HEK293 (cell line): Measurements from ENCODE around the gene ABCC9.

Source experiments
- BCL11A ChIP-seq: fragments of 450-650 bp; formaldehyde crosslinking; IDR thresholded peaks from 2 replicates; pipeline ENCODE4 v1.5.1; 2016; ENCODE audit warnings: low read depth, missing biosample characterization, missing genetic modification characterization
- GLIS1 ChIP-seq: fragments of 450-650 bp; formaldehyde crosslinking; IDR thresholded peaks from 2 replicates; pipeline ENCODE4 v1.5.1; 2016; ENCODE audit warnings: missing biosample characterization, missing genetic modification characterization
- HOXC10 ChIP-seq: sonication (generic); formaldehyde crosslinking; IDR thresholded peaks from 2 replicates; pipeline ENCODE4 v1.8.1; 2023; ENCODE audit warnings: mild to moderate bottlenecking, missing genetic modification reagents
- ZEB2 ChIP-seq: fragments of 450-650 bp; formaldehyde crosslinking; IDR thresholded peaks from 2 replicates; pipeline ENCODE4 v1.5.1; 2016; ENCODE audit warnings: missing biosample characterization, missing genetic modification characterization
- ZNF10 ChIP-seq: fragments of 450-650 bp; formaldehyde crosslinking; IDR thresholded peaks from 2 replicates; pipeline ENCODE4 v1.5.1; 2017; ENCODE audit warnings: missing biosample characterization, missing genetic modification characterization
- ZNF221 ChIP-seq: fragments of 450-650 bp; formaldehyde crosslinking; IDR thresholded peaks from 2 replicates; pipeline ENCODE4 v1.5.1; 2017; ENCODE audit warnings: missing biosample characterization, missing genetic modification characterization, borderline replicate concordance
- ZNF366 ChIP-seq: fragments of 450-650 bp; formaldehyde crosslinking; conservative IDR thresholded peaks from 2 replicates; pipeline ENCODE4 v1.5.1; 2016; ENCODE audit warnings: missing biosample characterization, missing genetic modification characterization
- ZSCAN23 ChIP-seq: fragments of 450-650 bp; formaldehyde crosslinking; IDR thresholded peaks from 2 replicates; pipeline ENCODE4 v1.5.1; 2016; ENCODE audit warnings: missing biosample characterization, missing genetic modification characterization
- TF ChIP-seq, protein P1 (sequence below): fragments of 450-650 bp; formaldehyde crosslinking; IDR thresholded peaks from 2 replicates; pipeline ENCODE4 v1.5.1; 2017; ENCODE audit warnings: missing biosample characterization, missing genetic modification characterization
- TF ChIP-seq, protein P2 (sequence below): fragments of 450-650 bp; formaldehyde crosslinking; IDR thresholded peaks from 2 replicates; pipeline ENCODE4 v1.5.1; 2016; ENCODE audit warnings: missing biosample characterization, missing genetic modification characterization
- TF ChIP-seq, protein P3 (sequence below): fragments of 450-650 bp; formaldehyde crosslinking; IDR thresholded peaks from 2 replicates; pipeline ENCODE4 v1.5.1; 2017; ENCODE audit warnings: missing biosample characterization, missing genetic modification characterization
- TF ChIP-seq, protein P4 (sequence below): fragments of 450-650 bp; formaldehyde crosslinking; conservative IDR thresholded peaks from 2 replicates; pipeline ENCODE4 v1.5.1; 2016; ENCODE audit warnings: low read depth, missing biosample characterization, missing genetic modification characterization

ABCC9 gene

DNA sequence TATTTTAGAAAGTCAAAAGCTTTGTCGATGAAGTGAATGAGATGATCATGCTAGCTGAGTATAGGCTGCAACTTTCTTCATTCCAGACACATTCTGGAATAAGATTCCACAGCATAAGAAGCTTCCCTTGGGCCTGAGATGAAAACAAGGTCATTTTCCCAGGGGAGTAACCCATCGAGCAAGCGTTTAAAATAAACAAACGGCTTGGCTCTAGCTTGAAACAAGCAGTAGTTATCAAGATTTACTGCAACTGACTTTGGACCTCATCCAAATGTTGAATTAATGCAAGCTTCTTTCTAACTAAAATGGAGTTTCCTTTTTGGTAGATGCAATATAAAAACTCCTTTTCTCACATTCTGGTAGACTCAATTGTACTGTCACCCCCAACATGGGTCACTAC, 189.7 kb downstream of the ABCC9 start (continued):
- TF ChIP-seq ZEB2 (tag by site-specific recombination), result 0 out of 2 replicates have a peak, but pooled peaks have one; percentile 30
- TF ChIP-seq, protein P1, sequence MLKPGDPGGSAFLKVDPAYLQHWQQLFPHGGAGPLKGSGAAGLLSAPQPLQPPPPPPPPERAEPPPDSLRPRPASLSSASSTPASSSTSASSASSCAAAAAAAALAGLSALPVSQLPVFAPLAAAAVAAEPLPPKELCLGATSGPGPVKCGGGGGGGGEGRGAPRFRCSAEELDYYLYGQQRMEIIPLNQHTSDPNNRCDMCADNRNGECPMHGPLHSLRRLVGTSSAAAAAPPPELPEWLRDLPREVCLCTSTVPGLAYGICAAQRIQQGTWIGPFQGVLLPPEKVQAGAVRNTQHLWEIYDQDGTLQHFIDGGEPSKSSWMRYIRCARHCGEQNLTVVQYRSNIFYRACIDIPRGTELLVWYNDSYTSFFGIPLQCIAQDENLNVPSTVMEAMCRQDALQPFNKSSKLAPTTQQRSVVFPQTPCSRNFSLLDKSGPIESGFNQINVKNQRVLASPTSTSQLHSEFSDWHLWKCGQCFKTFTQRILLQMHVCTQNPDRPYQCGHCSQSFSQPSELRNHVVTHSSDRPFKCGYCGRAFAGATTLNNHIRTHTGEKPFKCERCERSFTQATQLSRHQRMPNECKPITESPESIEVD (tag by site-specific recombination), result peak; percentile 90
- TF ChIP-seq, protein P2, sequence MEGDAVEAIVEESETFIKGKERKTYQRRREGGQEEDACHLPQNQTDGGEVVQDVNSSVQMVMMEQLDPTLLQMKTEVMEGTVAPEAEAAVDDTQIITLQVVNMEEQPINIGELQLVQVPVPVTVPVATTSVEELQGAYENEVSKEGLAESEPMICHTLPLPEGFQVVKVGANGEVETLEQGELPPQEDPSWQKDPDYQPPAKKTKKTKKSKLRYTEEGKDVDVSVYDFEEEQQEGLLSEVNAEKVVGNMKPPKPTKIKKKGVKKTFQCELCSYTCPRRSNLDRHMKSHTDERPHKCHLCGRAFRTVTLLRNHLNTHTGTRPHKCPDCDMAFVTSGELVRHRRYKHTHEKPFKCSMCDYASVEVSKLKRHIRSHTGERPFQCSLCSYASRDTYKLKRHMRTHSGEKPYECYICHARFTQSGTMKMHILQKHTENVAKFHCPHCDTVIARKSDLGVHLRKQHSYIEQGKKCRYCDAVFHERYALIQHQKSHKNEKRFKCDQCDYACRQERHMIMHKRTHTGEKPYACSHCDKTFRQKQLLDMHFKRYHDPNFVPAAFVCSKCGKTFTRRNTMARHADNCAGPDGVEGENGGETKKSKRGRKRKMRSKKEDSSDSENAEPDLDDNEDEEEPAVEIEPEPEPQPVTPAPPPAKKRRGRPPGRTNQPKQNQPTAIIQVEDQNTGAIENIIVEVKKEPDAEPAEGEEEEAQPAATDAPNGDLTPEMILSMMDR (tag by site-specific recombination), result no peak
- no peak for TF ChIP-seq BCL11A
- TF ChIP-seq, protein P3, sequence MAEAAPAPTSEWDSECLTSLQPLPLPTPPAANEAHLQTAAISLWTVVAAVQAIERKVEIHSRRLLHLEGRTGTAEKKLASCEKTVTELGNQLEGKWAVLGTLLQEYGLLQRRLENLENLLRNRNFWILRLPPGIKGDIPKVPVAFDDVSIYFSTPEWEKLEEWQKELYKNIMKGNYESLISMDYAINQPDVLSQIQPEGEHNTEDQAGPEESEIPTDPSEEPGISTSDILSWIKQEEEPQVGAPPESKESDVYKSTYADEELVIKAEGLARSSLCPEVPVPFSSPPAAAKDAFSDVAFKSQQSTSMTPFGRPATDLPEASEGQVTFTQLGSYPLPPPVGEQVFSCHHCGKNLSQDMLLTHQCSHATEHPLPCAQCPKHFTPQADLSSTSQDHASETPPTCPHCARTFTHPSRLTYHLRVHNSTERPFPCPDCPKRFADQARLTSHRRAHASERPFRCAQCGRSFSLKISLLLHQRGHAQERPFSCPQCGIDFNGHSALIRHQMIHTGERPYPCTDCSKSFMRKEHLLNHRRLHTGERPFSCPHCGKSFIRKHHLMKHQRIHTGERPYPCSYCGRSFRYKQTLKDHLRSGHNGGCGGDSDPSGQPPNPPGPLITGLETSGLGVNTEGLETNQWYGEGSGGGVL, result no peak
- TF ChIP-seq ZNF366 (tag by site-specific recombination), result 0 out of 2 replicates have a peak, but pooled peaks have one; percentile 14
- 0 out of 2 replicates have a peak, but pooled peaks have one; percentile 14 for TF ChIP-seq GLIS1 (tag by site-specific recombination)
- no peak for TF ChIP-seq ZNF10 (tag by site-specific recombination)
- no peak for TF ChIP-seq ZNF221
- TF ChIP-seq, protein P4, sequence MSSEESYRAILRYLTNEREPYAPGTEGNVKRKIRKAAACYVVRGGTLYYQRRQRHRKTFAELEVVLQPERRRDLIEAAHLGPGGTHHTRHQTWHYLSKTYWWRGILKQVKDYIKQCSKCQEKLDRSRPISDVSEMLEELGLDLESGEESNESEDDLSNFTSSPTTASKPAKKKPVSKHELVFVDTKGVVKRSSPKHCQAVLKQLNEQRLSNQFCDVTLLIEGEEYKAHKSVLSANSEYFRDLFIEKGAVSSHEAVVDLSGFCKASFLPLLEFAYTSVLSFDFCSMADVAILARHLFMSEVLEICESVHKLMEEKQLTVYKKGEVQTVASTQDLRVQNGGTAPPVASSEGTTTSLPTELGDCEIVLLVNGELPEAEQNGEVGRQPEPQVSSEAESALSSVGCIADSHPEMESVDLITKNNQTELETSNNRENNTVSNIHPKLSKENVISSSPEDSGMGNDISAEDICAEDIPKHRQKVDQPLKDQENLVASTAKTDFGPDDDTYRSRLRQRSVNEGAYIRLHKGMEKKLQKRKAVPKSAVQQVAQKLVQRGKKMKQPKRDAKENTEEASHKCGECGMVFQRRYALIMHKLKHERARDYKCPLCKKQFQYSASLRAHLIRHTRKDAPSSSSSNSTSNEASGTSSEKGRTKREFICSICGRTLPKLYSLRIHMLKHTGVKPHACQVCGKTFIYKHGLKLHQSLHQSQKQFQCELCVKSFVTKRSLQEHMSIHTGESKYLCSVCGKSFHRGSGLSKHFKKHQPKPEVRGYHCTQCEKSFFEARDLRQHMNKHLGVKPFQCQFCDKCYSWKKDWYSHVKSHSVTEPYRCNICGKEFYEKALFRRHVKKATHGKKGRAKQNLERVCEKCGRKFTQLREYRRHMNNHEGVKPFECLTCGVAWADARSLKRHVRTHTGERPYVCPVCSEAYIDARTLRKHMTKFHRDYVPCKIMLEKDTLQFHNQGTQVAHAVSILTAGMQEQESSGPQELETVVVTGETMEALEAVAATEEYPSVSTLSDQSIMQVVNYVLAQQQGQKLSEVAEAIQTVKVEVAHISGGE (tag by site-specific recombination), result no peak
- TF ChIP-seq HOXC10 (CRISPR knock-in tag), result no peak
- no peak for TF ChIP-seq ZSCAN23 (tag by site-specific recombination)
